GM12801 (cell line): ENCODE data around the gene CFAP210.

ENCODE experiments used
- CTCF ChIP-seq: IDR thresholded peaks from one replicate; pipeline ENCODE4 v1.5.1; 2011; ENCODE audit warnings: control low read depth; ENCODE audit not compliant: insufficient read length; ENCODE audit errors: extremely low read depth

CFAP210 gene

GRCh38 chr2:169599568-169599967 lies 94.6 kb downstream of the CFAP210 start:
- no peak for TF ChIP-seq CTCF

GRCh38 chr2:169598982-169599381 lies 95.2 kb downstream of the CFAP210 start:
- no peak for TF ChIP-seq CTCF
